Measurements from ENCODE around the gene GFER.

GRCh38 chr16:1974157-1975070 is 9.6 kb upstream of the GFER start:
- no peak for TF ChIP-seq CTCF (IDR thresholded peaks at IDR 0.05)
- no peak for TF ChIP-seq POLR2A (IDR thresholded peaks at IDR 0.05)
